Stimulated activated CD8-positive, alpha-beta memory T cell treated with anti-CD3 and anti-CD28 coated beads, Interleukin-15, amount 100 ng/mL, for 24 hours (primary cell): Measurements from ENCODE around the gene CTNNA1.
"Not testable (repeated sequence)": the region's sequence is repeated elsewhere in the genome, so short reads cannot be mapped to it uniquely, and the experiment has no call there.

ENCODE experiments used
- DNase-seq: peaks from one replicate; pipeline ENCODE4 v3.0.0-alpha.2; 2020; ENCODE audit warnings: low read depth

CTNNA1 gene

DNA sequence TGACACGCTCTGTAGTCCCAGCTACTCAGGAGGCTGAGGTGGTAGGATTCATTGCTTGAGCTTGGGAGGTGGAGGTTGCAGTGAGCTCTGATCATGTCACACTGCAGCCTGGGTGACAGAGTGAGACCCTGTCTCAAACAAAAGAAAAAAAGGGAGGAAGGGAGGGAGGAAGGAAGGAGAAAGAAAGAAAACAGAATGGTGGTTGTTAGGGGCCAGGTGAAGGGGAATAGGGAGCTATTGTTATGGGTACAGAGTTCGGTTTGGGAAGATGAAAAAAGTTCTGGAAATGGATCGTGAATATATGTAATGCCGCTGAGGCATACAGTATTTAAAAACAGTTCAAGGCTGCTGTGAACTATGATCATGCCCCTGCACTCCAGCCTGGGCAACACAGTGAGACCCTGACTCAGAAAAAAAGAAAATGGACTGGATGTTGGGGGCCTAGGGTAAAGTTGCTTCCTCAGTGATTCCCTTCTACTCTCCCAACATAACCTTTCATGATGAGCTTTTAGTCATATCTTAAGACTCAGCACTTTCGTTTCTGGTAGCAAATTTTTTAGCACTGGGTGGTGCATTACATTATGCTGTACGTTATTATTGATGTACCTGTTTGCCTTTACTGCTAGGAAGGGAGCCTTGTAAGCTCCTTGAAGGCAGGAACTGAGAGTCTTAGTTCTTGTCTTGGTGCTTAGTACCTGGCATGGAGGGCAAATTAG, 4.0 kb downstream of the CTNNA1 start:
- DNase-seq, result no peak

DNA sequence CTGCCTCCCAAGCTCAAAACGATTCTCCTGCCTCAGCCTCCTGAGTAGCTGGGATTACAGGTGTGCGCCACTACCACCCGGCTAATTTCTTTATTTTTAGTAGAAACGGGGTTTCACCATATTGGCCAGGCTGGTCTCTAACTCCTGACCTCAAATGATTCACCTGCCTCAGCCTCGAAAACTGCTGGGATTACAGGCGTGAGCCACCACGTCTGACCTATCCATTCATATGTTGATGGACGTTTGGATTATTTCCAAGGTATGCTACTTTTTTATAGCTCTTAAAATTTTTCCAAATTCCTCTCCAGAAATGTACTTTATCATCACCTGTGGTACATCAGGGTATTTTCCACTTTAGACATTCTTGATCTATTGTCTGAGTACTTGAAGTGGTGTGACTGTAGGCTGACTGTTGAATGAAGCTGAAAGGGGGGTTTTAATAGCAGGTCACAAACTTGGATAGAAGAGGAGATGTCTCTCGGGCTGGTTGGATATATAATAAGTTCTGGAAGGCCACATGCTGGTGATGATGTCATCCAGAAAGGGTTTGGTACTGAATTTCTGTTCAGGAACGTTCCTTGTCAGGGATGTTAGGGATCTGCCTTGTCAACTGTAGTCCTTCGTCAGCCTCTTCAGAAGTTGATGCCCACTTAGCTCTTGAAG, 7.4 kb downstream of the CTNNA1 start:
- DNase-seq, result no peak

DNA sequence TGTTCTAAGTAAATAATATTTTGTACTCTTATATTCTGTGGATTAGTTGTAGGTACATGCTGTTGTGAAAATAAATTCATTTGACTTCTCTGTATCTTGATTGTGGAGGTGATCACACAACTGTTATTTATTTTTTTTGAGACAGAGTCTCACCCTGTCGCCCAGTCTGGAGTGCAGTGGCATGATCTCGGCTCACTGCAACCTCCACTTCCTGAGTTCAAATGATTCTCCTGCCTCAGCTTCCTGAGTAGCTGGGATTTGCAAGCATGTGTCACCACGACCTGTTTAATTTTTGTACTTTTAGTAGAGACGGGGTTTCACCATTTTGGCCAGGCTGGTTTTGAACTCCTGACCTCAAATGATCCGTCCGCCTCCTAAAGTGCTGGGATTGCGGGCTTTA, 7.9 kb downstream of the CTNNA1 start:
- not testable (repeated sequence) for DNase-seq

DNA sequence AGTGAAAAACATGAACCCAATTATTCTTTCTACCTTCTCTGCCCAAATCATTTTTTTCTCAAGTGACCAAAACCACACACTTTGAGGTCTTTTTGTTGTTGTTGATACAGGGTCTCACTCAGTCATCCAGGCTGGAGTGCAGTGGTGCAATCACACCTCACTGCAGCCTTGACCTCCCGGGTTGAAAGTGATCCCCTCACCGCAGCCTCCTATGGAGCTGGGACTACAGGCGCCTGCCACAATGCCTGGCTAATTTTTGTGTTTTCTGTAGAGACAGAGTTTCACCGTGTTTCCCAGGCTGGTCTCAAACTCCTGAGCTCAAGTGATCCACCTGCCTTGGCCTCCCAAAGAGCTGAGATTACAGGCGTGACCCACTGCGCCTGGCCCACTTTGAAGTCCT, 8.4 kb downstream of the CTNNA1 start:
- DNase-seq, result not testable (repeated sequence)

DNA sequence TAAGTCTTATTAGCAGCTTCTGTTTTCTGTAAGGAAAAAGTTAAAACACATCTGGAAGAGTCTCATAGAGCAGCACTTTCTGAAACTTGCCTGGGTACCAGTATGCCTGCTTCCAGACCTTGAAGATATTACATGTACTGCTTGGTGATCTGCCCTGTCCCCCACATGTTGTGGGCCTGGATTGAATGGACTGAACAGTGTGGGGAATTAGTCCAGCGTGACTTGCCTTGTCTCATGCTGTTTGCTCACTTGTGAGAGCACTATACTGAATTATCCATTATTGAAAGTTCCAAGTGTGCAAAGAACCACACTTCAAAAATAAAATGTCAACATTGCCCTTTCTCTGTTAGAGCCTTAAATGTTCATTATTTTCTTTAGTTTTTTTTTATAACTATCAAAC, 8.9 kb downstream of the CTNNA1 start:
- no peak for DNase-seq

DNA sequence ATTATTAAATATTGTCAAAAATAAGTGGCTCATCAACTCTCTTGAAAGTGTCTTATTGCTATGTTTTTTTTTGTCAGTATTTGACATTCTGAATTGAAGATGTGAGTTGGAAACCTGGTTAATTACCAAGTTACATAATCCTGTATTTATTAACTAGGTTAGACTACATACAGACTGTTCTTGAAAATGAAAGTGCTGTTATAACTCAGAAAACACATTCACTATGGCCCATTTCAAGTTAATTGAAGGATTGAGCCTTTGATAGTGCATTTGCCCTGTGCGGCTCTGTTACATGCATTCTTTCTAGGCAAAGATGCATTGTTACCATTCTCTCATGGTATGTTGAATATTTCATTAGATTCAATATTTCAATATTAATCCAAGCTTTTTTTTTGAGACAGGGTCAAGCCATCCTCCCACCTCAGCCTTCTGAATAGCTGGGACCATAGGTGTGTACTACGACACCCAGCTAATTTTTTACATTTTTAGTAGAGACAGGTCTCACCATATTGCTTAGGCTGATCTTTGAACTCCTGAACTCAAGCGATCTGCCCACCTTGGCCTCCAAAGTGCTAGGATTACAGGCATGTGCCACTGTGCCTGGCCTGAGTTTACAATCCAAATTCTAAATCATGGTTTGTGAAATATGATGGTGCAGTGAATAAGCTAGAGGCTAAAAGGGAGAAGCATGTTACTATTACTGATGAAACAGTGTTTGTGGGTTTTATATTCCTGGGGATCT, 10.0 kb downstream of the CTNNA1 start:
- no peak for DNase-seq

DNA sequence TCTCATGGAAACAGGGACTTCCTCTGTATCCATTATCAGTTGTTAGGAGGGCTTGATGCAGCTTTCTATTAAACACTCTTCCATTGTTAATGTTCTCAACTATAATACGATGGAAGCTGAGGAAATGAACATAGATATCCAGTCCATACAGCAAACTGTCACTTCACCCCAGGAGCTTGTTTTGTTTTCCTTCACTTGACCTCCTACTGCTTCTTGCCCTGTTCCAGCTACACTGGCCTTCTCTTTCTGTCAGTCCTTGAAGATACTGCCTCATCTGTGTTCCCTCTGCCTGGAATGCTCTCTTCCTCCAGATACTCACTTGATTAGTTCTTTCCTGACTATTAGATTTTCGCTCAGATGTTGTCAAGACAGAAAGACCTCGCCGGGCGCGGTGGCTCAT, 17.1 kb downstream of the CTNNA1 start:
- no peak for DNase-seq

DNA sequence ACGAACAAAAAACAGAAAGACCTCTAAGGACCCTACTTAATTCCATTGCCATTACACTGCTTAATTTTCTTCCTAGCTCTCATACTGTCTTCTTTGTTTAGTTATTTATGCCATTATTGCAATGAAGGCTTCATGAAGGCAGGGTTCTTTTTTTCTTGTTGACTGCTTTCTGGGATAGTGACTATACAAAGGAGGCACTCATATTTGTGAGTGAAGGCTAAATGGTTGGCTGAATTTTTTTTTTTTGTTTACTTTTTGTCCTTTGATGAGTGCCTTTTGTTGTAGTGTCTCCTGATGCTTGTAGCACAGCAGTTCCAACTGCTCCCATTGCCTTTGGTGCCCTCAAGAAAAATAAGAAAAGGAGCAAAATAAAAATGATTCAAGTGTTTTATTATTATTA, 17.8 kb downstream of the CTNNA1 start:
- no peak for DNase-seq

DNA sequence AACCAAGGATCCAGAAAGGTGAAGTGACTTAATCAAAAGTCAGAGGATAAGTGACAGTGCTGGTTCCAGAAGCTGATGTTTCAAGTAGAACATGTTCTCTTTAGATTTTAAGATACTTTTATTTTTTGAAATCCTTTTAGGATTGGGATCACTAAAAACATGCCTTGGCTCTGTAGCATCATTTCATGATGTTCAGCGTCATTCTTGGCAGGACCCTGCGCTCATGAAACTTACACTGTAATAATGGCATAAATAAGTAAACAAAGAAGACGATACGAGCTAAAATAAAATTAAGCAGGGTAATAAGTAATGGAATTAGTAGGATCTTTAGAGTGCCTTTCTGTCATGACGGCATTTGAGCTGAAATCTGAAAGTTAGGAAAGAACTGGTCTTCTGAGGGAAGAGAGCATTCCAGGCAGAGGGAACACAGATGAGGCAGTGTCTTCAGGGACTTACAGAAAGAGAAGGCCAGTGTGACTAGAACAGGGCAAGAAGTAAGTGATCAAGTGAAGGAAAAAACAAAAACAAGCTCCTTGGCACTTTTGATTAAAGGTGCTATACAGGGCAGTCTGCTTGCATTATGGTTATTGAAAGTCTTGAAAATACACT, 19.9 kb downstream of the CTNNA1 start:
- DNase-seq, result no peak

DNA sequence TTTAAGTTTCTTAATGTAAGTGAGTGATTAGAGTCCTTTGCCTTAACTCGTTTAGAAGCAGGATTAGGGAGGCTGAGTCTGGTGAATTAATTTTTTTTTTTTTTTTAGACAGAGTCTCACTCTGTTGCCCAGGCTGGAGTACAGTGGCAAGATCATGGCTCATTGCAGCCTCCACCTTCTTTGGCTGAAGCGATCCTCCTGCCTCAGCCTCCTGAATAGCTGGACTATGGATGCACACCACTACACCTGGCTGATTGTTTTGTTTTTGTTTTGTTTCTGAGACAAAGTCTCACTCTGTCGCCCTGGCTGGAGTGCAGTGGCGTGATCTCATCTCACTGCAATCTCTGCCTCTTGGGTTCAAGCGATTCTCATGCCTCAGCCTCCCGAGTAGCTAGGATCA, 20.4 kb downstream of the CTNNA1 start:
- DNase-seq, result not testable (repeated sequence)

DNA sequence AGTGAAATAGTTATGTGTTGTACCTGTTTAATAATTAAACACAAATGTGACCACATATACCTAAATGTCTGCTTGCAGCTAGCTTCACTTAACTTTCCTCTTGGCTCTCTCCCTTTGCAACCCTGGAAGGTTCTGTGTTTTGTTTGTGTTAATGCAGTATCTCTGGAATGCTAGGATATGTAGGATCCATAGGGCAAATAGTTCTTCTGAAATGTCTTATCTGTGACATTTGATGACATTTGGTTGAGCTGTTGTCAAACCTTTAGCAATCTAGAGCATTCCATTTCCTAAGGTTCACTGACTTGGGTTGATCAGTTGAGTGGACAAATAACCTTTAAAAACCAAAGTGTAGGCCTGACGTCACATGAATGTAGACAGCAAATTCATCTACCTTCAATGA, 21.8 kb downstream of the CTNNA1 start:
- DNase-seq, result no peak

DNA sequence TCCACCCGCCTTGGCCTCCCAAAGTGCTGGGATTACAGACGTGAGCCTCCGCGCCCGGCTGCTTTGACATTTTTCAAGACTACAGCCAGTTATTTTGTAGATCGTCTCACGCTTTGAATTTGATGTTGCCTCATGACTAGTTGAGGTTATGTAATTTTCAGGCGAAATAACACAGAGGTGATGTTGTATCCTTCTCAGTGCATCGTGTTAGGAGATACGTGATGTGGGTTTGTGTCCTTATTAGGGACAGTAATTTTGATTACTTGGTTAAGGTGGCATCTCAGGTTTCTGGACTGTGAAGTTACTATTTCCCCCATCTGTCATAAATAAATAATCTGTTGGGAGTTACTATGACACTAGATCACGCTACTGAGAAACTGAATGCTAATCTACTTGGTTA, 25.0 kb downstream of the CTNNA1 start:
- no peak for DNase-seq

DNA sequence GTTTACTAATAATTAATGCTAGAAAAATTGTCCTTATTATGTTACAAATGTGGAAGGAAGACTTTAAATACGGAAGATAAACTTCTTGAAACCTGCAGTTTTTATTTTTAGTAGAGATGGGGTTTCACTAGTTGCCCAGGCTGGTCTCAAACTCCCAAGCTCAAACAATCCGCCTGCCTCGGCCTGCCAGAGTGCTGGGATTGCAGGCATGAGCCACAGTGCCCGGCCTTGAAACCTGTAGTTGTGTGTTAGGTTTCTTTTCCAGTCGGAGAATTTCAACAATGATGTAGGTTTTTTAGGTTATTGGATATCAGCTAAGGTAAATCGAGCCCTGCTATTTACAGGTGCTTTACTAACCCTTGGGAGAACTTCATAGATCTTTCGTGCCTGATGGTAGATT, 30.8 kb downstream of the CTNNA1 start:
- DNase-seq, result no peak

DNA sequence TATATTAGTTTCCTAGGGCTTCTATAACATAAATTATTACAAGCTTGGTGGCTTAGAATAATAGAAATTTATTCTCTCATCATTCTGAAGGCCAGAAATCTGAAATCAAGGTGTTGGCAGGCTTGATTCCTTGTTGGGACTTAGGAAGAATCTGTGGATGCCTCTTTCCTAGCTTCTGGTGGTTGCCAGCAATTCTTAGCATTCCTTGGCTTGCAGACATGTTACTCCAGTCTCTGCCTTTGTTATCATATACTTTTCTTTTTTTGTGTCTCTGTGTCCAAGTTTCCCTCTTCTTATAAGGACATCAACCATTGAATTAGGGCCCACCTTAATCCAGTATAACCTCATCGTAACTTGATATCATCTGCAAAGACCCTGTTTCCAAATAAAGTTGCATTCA, 31.4 kb downstream of the CTNNA1 start:
- DNase-seq, result no peak

DNA sequence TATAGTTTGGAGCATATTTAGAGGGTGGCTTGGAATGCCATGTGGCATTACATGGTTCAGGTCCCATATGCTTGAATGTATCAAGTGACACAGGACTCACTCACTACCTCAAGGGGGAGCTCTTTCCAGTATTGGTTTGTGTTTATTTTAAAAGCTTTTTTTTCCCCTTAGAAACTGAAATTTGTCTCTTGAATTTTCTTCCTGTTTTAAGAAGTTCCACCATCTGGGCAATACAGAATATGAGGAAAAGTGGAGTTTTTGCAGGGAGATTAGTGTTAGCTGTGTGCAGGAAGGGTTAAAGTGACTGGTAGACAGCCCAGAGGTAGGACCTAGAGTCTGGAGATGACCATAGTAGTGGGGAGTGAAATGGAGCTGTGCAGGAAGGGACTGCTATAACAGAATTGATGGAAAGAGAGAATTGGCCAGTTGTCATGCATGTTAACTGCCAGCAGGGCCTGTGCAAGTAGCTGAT, 36.6 kb downstream of the CTNNA1 start:
- DNase-seq, result no peak

DNA sequence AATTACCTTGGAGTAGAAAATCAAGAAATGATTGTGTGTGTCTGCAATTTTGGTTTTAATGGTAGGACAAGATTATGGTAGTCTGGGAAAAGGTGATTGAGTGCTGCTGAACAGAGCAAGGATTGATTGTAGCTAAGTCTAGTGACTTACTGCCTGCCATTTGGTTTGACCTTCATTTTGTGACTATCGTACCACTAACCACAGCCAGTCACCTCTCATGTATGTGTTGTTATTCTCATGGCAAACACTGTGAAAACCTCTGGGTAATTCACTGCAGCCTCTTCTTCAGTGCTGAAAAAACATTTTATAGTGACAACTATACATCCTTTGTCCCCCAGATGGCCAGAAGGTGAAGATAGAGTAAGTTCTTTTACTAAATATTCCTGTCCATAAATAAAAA, 37.5 kb downstream of the CTNNA1 start:
- no peak for DNase-seq

DNA sequence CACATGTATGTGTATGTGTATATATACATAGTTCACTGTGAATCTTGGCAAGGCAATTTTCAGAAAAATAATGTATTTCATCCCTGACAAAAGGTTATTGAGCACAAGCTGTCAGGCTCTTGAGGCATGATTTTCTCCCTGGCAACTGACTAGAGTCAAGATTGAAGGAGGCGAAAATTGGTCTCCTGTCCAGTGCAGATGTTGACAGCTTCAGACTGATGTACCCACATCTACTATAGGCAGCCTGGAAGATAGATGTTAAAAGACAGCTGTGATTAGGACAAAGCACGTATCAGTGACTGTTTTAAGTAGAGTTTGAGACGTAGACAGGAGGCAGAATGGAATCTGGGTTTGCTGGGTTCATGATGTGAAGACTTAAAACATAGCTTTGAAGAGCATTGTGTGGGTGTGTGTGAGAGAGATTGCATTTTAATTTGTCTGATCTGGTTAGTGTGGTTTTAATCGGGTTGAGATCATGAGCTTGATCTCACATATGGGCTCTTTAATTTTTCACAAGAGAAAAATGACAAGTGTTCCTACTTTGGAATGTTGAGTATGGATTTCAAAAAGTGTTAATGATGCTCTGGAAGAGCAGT, 39.1 kb downstream of the CTNNA1 start:
- DNase-seq, result no peak

DNA sequence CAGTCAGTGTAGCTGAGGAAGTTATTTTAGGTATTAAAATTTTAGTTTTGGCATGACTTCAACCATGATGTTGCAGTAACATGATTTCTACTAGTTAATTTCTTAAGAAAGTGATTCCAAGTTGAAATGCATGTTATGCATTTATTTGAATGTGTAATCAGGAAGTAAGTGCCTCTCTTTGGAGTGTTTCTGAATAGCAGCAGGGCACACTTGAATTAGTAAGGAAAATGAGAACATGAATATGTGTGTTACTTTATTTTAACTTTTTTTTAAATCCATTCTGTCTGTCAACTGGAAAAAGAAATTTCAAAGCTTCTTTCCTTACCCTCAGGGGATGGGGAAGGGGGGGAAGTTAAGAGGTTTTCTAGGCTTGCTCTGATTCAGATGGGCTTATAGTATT, 40.4 kb downstream of the CTNNA1 start:
- no peak for DNase-seq

DNA sequence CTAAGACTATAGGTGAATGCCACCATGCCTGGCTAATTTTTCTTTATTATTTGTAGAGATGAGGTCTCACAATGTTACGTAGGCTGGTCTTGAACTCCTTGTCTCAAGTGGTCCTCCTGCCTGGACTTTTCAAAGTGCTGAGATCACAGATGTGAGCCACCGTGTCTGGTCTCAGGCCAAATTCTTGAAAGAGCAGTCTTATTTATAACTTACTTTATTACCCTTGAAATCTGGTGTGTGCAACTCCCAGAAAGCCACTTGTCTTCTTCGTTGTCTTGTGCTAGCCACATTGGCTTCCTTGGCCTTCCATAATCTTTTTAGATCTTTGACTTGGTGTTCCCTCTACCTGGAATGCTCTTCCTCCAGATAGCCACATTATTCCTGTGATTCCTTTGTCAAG, 50.1 kb downstream of the CTNNA1 start:
- DNase-seq, result no peak

DNA sequence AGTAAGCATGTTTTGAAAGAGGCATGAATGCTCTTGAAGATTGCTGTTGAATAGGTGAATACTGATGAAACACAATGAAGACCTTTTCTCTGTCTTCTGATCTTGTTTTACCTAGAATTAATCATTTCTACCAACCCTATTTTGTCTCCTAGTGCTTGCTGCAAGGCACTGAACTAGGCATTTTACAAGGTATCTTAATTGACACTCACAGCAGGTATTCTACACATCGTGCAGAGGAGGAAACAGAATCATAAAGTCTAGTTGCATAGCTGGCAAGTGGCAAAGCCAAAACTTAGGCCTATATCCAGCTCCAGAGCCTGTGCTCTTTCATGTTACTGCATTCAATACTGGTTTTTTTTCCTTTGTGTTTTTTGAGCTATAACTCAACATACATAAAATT, 50.7 kb downstream of the CTNNA1 start:
- no peak for DNase-seq

DNA sequence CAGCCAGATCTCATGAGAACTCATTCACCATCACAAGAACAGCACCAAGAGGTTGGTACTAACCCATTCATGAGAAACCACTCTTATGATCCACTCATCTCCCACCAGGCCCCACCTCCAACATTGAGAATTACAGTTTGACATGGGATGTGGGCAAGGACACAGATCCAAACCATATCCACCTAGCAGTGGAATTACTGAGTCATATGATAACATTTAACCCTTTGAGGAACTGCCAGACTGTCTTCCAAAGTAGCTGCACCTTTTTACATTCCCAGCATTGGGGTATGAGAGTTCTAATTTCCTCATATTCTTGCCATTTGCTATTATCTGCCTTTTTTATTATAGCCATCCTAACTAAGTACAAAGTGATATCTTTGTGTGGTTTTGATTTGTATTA, 51.9 kb downstream of the CTNNA1 start:
- DNase-seq, result no peak

DNA sequence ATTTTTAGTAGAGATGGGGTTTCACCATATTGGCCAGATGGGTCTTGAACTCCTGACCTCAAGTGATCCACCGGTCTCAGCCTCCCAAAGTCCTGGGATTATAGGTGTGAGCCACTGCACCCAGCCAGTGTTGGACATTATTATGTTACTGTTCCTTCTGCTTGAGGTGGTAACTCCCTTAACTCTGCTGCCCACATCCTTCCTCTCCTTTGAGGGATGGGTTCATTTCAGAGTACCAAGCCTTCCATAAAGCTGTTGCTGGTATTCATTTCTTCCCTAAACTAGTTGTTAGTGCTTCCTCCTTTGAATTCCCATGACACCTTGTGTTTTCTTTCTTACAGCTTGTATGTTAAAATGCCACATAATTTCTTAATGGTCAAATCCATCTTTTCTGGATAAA, 54.0 kb downstream of the CTNNA1 start:
- DNase-seq, result no peak
